CD4-positive, alpha-beta T cell treated with Interleukin-2 at 100 ng/mL for 4 hours (primary cell): Measurements from ENCODE around the gene S100A8.

Experiments
- DNase-seq: peaks from one replicate; pipeline ENCODE4 v3.0.0-alpha.2; 2020; ENCODE audit warnings: low spot score

S100A8 gene

DNA sequence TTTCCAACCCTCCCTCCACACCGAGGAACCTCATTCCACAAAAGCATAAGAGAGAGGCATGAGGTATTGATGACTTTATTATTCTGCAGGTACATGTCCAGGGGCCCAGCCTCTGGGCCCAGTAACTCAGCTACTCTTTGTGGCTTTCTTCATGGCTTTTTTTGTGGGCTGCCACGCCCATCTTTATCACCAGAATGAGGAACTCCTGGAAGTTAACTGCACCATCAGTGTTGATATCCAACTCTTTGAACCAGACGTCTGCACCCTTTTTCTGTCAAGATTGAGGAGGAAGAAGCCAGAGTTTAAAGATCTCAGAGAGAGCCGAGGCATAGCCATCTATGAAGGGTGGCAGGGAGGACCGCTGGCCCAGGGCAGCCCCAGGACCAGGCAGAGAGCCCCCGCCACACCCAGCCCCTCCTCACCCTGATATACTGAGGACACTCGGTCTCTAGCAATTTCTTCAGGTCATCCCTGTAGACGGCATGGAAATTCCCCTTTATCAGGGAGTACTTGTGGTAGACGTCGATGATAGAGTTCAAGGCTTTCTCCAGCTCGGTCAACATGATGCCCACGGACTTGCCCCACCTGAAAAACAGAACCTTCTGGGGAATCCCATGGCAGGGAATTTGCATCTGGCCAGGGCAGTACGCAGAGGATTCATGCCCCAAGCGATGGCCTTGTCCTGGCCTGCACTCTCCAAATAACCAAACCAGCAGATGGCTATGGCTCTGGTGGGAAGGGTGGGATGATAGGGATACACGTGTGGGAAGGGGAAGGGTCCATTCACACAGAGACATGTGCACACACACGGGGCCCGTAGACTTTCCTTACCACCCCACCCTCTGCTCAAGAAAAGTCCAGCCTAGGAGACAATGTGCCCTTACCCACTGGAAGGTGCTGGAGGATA lies 647 bp downstream of the S100A8 start:
- no peak for DNase-seq

DNA sequence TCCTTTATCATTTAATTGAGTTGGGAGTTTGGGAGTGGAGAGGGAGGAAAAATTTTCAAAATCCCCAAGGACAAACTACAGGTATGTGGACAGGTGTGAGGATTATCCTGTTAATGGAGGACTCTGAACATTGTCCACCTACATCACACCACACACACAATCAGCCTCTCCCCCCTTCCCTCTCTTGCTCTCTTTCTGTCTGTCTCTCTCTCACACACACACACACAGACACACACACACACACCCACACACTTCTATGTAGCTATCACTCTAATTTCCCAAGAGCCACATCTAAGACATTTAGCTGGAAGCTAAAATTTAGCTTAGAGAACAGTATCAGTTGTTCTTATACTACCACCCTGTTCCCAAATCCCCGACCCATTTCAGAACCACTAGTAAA lies 1.5 kb downstream of the S100A8 start:
- DNase-seq: no peak

DNA sequence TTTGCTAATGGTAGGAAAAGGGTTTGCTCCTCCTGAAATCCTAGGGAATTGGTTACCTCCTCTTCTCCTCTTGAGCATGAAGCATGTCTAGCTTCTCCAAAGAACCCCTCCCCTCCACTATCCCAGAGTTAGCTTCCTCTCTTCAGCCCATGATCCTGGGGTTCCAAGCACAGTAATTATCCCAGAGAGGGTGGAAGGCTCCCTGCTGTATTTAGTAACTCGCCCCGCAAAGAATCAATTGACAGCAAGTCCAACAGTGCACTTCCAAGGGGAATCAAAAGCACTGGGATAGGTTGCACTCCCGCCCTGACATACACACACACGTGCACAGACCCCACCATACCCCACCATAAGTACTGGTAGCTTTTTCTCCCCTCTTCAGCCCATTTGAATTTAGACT lies 3.1 kb downstream of the S100A8 start:
- DNase-seq: no peak

DNA sequence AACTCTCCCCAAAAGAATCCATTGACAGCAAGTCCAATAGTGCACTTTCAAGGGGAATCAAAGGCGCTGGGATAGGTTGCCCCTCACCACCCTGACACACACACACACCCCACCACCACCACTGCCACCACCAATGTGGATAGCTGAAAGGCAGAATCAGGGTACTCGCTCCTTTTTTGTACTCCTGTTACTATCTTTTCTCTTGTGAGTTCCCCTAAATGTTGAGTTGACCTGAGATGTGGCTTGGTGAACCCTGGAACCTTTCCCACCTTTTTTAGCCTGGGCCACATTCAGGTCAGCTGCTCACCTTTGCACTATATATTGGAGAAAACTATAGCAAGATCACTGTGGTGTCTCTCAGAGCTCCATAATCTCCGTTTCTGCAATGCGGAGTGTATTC lies 3.9 kb downstream of the S100A8 start:
- no peak for DNase-seq

DNA sequence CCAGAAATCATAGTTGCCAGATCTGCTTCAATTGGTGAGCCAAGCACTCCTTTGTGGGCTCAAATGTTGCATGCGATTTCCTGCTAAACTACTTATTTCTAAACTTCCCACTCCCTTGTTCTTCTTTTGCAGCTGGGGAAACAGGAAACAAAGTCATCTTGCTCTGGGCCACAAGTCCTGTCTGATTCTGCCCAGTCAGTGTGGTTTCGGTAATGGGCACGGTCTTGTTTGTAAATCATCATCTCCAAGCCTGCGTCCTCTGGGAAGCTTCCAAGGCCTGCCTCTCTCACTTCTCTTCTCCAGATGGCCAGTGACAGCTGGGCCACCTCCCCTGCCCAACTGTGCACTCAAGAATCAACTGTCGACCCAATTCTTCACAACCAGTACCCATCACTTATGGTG lies 4.4 kb downstream of the S100A8 start:
- no peak for DNase-seq

DNA sequence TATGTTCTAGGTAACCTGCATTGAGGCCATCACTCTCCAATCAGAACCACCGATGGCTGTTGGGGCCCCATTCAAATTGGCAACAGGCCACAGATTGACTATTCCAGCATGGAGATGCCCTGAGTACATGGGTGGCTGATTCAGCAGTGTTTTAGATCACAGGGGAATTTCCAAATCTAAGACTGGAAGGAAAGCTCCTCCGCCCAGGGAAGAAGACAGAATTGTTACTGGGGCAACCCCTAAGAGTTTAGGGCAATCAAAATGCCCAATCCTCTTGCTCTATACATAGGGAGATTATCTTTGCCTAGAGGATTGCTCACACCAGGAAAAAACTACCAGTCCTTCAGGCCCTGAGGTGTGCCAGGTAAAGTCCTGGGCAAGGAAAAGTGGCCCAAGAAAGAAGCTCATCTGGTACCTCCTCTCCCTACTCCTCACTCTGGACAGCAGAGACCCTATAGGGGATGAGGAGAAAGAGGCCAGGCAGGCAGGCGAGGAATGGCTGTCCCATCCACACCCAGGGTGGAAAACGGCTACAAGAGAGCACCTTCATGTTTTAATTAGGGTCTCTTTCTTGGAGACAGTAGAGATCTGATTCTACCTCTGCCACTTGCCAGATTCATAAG lies 5.8 kb downstream of the S100A8 start:
- DNase-seq: no peak

DNA sequence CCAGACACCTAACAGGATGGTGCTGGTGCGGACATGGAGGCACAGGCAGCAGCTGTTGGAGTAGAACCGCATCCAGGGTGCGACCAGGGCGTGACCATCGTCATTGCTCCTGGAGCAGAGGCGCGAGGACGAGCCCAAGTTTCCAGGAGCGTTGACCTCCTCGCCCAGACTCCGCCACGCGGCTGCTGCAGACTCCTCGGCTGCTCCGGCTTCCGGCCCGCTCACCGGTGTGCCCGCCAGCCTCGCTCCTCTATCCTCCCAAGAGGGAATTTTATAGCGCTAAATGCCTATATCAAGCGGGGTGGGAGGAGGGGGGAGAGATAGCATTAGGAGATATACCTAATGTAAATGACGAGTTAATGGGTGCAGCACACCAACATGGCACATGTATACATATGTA lies 10.2 kb downstream of the S100A8 start:
- DNase-seq: no peak

DNA sequence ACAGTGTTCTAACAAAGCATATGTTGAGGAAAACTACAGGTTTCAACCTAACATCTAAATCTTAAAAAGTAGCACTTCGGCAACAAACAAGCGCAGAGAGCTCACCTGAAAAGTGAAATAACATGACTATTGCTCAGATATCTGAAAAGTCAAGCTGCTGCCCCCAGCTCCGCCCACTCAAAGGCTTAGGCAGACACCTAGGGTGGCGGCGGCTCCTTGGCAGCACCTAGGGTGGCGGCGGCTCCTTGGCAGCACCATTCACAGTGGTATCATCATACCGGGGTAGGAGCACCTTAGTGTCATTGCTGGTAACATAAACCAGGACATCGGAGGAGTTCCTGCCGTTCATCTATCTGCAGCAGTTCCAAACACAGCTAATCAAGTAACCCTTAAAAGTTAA lies 11.3 kb downstream of the S100A8 start:
- DNase-seq: no peak

DNA sequence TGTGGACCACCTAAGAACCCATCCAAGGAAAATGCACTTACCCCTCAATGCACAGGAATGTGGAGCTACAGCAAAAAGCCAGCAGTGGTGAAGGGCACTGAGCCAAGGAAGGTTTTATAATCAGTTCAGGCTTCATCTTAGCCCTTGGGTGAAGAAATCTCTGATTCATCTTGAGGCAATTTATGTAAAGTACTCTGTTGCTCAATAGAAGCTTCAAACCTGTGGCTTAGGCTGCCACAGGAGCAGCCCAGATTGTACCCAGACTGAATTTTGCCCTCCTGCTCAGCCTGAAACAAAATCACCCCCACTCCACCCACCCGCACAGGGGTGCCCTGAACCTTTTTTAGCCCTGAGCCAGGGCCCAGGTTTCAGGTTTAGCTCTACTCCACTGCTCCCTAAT lies 15.4 kb downstream of the S100A8 start, which contains the start of gene S100A12:
Gene S100A12 (minus strand): TSS at position 111 of the 400 bp plus-strand sequence. CDS start 1,029 bp downstream, outside the sequence.
- no peak for DNase-seq

DNA sequence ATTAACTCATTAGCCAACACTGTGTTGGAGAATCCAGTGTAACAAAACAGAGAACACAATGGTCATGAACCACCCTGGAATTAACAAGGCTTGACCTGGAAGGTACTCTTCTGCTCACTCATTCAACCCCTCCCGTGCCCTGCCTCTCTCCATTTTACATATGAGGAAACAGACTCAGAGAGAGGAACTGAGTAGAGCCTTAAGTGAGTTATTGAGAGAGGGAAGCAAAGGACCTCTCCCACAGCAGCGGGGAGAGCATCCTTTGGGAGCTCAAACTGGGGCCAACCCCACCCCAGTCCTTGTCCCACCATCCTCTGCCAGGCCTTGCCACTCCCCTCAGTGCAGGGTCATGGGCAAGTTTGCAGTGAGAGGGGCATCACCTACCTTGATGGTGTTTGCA lies 16.8 kb downstream of the S100A8 start:
- no peak for DNase-seq

DNA sequence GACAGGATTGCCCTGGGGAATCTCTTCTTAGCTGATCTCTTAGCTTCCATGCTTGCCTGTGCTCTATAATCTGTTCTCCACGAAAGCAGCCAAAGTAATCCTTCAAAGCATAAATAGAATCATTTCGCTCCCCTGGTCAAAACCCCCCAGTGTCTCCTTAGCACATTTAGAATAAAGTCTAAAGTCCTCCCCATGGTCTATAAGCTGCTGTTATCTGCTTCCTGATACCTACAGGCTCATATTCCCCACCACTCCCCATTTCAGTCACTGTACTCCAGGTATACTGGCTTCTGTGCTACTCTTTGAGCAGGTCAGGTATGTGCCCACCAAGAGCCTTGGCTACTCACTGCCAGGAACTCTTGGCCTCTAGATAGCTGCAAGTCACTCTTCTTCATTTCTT lies 18.3 kb downstream of the S100A8 start:
- no peak for DNase-seq

DNA sequence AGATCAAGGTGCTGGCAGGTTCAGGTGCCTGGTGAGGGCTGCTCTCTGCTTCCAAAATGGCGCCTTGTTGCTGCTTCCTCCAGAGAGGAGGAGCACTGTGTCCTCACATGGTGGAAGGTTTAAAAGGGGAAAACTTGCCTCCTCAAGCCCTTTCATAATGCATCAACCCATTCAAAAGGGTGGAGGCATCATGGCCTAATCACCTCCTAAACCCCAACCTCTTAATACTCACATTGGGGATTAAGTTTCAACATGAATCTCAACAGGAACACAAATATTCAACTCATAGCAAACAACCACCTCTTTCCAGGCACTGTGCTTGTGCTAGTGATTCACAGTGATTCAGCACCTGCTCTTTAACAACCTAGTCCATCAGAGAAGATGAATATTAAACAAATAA lies 19.6 kb downstream of the S100A8 start:
- DNase-seq: no peak

DNA sequence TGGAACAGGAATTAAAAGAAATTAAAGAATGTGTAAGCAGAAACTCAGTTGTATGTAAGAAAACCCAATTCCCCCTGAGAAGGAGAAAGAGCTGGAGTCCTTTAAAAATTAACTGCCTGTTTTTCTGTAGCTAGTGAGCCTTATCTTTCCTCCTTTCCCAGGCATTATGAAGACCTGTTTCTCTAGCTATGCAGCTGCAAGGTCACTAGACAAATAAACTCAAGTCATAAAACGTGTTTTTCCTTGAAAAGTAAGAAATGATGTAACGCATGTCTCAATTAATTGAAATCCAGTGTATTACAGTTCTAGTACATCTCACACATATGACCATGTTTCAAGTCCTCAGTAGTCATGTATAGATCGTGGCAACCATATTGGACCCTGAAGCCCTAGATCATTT lies 20.7 kb downstream of the S100A8 start:
- DNase-seq: no peak

DNA sequence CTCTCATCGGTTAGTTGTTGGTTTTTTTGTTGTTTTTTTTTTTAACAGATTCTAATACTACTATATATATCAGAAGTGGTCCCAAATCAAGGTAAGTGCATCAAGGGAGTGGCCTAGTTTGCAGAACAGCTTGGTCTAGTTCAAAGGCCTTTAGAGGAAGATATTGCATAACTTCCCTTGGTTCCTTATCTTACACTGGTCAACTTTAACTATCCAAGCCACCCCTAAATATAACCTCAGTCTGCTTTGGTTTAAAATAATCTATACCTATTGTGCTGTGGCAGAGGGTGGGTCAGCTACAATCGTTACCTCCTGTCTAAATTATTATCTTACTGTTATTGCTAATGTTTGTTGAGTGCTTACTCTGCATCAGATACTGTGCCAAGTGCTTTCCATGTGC lies 22.4 kb downstream of the S100A8 start:
- DNase-seq: no peak

DNA sequence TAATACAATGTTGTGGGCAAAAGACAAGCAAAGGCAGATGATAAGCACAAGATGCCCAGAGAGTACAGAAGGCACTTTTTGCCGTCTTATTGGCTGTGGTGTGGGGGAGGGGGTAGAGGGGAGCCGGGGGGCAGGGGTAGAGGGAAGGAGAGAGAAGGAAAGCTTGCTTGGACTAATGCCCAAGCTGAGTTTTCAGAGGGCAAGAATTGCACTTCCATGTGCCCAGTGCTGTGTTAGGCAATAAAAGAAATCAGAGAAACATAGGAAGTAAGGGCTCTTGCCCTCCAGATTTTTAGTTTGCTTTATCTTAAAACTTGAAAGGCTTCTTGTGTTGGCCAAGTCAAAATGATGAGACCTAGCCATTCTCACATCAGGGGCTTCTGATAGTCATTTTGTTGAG lies 23.8 kb downstream of the S100A8 start:
- no peak for DNase-seq

DNA sequence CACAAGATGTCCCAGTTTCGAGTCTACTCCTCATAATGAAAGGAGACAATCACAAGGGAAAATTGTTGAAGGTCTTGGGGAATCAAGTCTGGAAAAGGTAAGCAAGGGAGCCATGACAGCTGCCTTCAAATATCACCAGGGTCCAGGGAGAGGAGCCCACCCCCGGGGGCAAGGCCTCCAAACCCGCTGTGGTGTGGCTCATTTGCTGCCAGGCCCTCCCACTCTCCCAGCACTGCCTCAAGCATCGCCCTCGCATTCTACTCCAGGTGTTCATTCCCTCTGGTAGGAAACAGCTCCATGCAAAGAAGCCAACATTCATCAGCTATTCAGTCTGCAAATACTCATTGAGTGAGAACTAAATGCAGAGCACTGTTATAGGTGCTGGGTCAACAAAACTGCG lies 24.6 kb downstream of the S100A8 start:
- no peak for DNase-seq

DNA sequence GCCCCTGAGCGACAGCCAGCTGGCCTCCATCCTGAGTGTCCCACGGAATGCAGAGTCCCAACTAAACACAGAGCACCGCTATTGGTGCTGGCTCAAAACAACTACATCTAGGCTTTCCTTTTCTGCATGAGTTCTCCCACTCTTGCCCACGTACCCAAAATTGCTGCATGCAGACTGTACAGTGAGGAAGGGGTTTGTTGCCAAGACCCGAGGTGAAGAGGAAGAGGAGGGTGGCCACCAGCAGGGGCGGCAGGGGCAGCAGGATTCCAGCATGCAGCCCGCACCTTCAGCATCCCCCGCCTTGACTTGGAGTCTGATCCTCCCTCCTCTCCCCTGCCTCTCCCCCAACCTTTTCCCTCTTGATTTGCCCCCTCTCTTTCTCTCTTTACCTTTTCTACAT lies 25.2 kb downstream of the S100A8 start:
- no peak for DNase-seq

DNA sequence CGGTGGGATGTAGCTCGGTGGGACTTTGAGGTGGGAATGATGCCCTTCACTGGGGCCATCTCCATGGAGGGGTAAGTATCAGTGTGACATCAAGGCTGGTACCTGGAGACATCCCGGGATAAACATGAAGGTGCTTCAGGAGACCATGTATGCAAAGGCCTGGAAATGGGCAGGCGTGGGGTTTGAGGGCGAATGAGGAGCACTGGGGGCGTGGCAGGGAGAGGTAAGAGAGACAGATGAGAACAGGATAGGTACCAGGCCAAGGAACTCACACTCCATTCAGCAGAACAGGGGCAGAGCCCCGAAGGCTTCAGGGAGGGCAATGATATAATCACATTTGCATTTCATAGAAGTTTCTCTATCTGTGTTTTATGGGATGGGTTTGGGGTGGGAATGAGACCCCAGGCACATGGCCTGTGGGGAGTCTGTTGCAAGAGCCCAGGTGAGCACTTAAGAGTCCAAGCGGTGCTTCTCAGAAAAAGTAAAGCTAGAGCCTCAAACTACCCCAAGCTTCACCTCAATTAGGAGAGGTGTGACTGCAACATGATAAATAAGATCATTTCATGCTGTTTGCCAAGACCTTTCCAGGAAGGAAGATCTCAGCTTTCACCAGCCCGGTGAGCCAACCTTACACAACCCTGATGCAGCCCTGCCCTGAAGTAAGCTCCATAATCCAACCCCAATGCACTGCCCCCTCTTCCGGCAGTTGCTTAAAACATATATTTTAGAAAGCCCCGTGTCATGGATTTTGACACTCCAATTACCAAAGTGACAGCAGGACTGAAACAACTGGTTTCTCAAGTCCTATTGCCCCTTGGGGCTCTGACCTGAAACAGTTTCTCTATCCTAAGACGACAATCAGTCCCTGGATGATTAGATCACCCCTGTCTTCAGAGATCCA lies 25.9 kb downstream of the S100A8 start:
- no peak for DNase-seq

DNA sequence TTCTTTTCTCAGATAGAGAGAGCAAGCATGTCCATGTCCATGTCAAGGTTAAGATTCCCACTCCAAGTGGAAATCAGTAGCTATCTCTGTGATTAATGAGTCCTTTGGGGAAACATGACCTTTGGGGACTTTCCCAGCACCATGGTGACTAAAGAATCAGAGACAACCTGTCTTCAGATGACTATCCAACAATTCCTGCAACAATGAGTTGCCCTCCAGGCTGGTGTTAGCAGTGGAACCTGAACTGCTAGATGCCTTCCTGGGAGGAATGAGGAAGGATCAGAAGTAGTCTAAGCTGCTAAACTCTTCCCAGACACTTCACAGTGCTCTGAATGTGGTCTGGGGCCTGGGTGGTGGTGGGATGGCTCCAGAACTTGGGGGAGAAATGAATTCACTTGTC lies 26.7 kb downstream of the S100A8 start:
- no peak for DNase-seq

DNA sequence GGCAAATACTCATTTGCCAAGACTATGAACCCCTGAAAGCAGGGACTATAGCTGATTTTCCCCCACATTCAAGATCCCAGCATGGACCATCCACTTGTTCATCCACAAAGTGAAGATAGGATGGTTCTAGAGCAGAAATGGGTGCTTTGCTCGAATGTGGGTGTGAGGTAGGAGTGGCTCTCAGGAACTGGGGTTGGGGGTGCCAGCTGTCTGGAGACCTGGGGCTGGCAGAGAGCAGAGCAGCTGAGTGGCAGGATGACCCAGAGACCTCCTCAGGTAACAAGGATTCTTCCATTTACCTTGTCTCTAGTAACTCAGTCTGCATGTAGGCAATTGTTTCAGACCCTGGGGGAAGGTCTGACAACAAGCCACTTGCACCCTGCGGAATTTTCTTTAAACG lies 27.2 kb downstream of the S100A8 start:
- DNase-seq: no peak

DNA sequence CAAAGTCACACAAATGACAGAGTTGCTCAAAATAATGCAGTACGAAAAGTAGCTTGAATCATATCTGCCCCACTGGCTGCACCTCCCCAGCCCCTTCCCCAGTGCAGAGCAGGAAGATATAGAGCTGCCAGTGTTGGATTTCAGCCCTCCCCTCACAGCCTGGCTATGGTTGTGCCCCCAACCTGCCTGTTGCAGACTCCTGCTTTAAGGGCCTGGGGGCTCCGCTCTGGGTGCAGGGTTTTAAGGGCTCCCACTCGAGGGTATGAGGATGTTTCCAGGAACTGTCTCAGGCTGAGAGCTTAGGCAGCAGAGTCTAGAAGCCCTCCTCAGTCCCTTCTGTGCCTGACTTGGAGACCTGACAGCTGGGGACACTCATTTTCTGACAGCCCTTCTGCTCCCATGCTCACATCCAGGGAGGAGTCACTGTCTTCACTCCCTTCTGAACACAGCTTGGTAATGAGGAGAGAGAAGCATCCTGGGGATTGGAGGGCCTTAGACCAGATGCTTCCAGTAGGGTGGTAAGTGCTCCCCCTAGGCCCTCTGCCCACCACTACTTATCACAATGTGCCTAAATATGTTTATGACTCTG lies 28.6 kb downstream of the S100A8 start:
- DNase-seq: no peak

DNA sequence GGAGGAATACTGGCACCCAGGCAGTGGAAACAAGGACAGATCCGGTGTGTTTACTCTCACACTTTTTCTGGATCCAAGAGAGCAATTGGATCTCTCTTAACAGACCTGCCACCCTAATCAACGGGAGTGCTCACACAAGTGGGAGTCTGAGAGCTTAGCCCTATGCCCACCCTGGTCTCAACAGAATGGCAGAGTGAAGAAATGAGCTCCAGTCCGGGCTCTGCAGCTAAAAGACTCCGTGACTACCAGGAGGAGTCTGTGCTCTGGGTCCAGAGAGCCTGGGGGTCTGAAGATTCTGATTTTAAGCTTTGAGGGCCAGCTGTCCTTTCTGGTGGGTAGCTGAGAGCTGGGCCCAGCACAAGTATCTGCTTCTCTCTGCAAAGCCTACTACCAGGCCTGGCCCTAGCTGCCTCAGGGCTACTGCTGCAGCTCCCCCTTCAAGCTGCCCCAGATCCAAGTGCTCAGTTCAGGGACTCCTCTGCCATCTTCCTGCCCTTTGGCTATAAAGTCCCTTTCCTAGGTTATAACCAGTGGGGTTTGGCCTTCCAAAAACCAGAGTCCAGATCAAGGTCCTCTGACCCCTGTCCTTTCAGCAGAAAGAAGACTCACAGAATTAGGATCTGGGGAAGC lies 29.3 kb downstream of the S100A8 start:
- DNase-seq: no peak
